GM21423 (cell line): Measurements from ENCODE around the gene TRIM66.

Experiments
- ATAC-seq: cut with Tn5 transposase; IDR thresholded peaks from one replicate; pipeline ENCODE4 v1.9.1; 2021; ENCODE audit warnings: mild to moderate bottlenecking, moderate library complexity; ENCODE audit not compliant: unreplicated experiment

The TRIM66 gene

DNA sequence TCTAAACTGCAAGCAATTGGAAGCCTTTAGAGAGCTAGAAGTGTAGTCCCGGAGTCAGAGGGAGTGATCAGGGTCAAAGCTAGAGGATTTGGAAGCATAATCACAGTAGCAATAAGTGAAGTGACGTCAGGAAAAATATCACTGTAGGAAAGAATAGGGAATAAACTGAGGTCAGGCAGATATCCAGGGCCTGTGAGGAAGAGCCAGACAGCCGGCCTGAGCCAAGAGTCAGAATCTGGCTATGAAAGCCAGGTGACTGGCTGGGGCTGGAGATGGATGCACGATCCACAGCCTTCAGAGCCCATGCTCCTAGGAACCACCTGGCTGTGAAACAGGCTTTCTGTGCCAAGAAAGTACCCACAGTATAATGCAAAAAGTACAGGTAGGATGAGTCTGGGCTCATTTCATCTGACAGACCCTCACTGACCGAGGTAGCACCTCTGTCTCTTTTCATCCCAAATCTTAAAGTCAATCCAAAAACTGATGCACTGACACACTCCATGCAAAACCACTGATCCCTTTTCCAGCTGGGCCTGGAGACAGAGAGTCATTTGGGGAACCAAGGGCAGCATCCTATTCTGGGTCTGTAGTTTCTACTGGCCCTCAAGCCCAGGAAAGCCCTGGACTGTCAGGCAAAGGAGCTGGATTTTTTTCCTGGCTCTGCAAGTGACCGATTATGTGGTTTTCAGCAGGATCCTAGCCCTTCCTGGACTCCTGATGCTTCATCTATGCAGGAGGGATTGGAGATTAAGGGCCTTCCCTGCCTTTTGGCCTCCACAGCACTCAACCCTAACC, 21.3 kb downstream of the TRIM66 start:
- ATAC-seq: no peak

DNA sequence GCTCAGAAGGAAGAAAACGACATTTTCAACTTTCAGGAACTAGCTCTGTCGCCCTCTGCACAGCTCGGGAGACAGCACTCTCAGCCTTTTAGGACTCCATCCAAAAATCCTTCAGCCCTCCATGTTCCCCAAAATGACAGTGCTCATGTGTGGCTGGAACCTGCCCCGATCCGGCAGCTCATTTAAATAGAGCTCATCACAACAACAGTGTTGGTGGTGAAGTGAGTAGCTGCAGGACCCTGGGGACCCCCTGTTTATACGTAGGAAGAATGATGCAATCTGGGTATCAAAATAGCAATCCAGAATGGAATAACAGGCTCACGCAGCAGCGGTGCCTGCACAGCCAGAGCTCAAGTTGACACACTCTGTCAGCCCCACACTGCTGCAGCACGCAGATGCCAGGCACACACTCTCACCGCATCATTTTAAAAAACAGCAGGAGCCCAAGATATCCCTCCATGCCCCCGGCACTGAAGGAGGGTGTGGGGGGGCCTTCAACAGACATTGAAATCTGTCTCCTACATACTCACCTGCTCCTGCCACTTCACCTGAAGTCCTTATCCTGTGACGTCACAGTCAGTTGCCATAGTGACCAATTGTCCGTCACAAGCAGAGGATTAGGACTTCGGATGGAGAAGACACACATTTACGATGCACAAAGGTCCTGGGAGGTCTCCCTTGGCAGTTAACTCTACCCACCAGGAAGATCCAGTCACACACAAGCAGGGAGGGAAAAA, 24.0 kb downstream of the TRIM66 start:
- no peak for ATAC-seq

DNA sequence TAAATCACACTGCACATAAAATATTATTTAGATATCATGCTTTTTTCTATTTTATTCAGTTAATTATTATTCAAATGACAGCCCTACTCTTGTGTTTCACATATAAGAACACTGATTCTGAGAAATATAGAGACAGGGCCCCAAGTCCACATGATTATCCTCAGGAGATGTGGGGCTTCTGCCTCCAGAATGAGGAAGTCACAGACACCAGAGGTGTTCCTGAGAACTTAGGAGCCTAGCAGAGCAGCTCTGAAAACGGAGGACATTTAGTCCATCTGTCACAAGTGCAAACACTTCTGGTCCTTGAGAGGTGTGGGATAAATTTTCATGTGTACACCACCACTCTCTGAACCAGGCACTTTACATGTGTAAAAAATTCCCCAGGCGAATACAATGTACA, 26.2 kb downstream of the TRIM66 start:
- ATAC-seq: no peak

DNA sequence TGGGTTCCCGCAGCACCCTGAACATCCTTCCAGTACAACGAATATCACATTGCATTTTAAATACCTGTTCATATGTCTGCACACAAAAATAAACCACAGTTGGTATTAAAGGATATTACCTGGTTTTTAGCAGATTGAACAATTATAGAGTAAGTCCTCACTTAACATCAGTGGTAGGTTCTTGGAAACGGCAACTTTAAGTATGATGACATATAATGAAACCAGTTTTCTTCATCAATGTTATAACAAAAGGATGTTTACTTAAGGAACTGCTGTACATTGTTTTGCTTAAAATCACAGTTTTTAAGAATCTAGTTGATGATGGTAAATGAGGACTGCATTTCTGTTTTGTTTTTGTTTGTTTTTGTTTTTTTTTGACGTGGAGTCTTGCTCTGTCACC, 28.0 kb downstream of the TRIM66 start:
- no peak for ATAC-seq

DNA sequence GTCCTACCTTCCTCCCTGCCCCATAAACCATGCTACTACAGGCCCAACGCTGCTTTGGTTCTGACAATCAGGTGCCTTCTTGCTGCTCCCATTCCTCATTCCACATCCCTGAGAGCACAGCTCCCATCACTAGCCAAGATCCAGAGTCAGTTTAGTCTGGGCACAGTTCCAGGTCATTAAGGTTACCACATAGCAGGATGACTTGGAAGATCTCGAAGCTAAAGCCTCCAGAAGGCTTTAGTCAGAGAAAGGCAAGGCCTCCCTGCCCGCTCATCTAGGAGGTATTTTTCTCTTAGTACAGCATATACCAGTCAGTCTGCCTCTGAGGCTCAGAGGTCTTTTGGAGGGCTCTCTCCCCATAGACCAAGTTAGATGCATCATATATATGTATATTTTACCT, 30.3 kb downstream of the TRIM66 start:
- no peak for ATAC-seq

DNA sequence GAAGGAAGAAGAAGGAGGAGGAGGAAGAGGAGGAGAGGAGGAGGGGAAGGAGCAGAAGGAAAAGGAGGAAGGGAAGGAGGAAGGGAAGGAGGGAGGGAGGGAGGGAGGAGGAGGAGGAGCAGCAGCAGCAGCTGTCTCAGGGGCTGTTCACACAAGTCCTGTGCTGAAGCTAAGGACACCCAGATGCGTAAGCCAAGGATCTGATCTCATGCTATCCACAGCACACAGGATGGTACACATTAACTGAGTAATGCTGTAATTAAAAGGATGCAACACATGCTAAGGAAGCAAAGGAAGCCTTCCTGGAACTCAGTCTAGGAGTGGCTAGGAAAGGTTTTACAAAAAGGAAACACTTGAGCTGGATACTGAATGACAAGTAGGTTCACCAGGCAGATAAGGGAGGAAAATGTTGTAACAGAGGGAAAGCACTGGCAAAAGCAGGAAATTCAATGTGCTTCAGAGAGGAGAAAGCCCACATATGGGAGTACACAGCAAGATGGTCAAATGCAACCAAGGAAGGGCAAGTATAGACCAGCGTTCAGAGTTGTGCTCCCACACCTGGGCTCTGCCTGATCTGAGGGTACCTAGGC, 32.0 kb downstream of the TRIM66 start:
- ATAC-seq: no peak

DNA sequence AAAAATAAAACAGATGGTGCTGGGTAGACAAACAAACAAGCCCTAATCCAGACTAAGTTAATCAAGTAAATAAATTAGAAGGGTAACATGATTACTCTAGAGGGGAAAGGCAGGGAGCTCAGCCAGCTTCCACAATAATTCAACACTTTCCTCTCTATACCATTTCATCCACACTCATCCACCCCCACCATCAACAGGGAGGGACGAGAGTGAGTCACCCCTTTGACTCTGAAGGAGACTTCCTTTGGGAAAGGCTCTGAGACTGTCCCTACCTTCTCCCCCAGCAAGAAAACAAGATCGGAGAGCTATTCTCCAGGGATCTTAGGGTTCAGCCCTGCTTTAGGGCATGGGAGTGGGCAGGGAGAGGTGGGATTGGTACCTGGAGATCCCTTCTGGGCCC, 33.1 kb downstream of the TRIM66 start:
- ATAC-seq: no peak

DNA sequence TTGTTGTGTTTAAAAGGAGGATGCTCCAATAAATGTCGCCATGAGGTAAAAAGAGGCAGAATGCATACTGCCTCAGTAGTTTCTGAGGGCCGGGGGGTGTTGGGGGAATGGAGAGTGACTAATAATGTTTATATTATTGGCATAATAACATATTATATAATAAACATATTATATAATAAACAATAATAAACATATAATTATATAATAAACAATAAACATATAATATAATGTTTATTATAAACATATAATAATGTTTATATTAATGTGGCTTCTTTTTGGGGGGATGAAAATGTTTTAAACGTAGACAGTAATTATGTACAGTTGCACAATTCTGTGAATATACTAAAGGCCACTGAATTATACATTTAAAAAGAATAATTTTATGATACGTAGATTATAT, 35.6 kb downstream of the TRIM66 start:
- no peak for ATAC-seq

DNA sequence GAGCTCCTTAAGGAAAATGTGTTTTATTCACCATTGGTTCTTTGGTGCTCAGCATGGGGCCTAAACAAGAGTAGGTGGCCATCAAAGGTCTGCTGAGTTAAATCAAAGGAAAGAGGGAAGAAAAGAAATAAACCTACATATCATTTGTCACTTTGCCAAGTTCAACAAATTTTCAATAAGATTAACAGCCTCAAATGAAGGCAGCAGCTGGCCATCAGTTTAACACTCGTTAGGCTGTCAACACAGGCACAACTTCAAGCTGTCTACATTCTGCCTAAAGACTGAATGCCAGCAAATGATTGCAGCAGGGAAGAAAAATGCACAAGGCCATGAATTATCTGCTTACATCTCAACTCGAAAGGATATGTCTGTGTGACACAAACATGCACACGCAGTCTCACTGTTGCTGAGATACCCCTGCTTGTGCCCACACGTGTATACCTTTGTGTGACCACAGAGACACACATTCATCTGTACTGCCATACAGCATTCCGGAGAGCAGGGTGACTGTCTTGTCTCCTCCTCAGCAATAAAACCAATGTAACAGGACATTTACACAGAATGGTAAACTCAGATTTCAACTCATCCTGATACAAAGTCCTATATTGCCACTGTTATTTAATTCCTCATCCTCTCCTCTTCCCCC, 40.1 kb downstream of the TRIM66 start:
- ATAC-seq: no peak

DNA sequence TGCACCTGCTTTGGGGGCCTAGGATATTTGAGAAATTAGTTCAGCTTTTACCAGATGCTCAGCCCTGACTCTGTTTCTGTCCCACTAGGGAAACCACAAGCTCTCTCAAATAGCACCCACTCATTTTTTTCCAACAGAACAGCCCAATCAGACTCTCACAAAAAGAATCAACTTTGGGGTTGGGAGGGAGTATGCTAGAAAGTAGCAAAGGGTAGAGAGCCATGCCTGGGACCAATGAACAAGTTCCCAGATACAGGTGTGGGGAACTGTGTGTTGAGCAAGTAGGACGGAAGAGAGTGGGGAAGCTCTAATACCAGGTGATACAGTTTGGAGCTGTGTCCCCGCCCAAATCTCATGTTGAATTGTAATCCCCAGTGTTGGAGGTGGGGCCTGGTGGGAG, 41.1 kb downstream of the TRIM66 start:
- no peak for ATAC-seq

DNA sequence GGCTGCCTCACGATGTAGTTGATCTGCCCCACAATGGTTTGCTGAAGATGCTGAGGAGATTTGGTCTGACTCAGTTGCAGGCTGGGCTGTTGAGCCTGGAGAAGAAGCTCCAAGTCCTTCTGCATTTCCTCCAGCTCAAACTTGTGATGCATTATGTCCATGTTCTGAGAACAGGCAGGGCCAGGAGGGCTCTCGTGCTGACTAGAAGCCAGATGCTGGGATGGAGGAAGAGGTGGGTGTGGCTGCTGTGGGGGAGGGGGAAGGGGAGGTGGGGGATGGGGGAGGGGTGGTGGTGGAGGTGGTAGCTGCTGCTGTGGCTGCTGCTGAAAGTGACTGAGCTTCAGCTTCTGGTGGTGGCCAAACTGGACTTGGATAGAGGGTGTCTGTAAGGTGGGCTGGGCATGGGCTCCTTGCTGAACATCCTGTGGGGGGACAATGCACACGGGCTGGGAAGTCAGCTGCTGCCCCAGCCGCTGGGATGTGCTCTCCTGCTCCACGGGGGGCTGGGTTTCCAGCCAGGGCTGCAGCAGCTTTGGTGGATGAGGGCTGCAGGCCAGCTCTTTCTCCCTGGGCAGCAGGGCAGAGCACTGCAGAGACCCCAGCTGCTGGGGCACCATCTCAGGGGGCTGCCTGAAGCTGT, 42.1 kb downstream of the TRIM66 start:
- no peak for ATAC-seq

DNA sequence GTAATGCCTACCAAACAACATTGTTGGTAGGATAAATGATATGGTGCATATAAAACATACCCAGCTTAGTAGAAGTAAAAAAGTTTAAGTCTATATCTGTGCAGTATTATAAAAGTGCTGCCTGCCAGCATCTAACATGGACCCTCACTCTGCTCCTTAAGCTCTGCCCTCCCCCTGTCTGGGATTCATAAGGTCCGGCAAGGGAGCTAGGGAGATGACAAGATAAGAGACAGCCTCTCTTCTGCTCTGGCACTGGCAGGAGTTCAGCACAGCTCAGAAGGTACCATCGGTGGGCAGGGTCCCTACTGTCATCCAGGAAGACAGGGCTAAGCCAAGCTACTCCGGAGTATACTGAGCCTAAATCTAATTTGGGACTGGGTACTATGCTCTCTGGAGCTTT, 42.8 kb downstream of the TRIM66 start:
- ATAC-seq: no peak

DNA sequence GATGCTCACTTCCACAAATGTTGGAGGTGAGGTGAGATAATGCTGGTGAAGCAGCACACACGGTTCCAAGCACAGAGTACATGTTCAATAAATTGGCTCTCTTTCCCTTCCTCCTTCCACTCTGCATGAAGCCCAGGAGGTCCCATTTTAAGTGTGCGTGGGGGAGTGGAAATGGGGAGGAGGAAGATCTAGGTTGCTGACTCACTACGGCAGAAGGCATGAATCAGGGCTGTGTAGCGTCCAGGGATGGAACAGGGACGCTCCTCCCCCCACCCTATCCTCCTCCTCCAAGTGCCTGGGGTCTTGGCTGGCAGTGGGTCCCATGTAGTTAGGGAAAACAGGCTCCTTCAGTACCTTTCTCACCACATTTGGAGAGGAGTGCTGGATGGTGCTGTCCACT, 44.2 kb downstream of the TRIM66 start:
- ATAC-seq: no peak

DNA sequence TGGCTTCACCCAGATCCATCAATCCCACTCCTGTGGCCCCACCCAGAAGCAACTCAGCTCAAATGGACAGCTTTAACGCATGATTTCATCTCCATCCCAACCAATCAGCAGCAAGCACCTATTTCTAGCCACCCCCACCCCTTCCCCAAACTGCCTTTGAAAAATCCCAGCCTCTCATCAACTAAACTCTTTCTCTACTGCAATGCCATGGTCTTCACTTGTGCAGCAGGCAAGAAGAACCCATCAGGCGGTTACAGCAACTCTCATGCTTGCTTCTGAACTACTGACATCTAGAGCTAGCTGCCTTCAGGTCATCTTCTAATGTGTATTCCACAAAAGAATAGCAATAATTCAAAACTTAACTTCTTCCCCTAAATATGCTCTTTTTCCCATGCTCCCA, 46.3 kb downstream of the TRIM66 start:
- ATAC-seq: no peak

DNA sequence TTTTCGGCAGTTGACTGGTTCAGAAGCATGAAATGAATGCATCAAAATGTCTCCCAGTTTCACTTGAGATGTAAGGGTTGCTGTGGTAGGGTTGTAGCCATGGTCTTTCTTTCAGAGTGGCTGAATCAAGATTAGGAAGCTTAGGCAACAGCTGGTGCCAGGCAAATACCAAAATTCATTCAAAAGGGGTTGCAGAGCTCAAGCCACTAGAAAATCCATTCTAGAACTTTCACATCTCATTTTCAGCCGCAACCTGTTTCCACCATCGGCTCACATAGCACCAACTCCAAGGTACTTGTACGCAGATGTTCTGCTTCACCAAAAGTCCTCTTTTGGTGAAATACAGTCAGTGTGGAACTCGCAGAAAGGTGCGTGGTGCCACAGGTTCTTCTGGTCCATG, 48.0 kb downstream of the TRIM66 start:
- no peak for ATAC-seq

DNA sequence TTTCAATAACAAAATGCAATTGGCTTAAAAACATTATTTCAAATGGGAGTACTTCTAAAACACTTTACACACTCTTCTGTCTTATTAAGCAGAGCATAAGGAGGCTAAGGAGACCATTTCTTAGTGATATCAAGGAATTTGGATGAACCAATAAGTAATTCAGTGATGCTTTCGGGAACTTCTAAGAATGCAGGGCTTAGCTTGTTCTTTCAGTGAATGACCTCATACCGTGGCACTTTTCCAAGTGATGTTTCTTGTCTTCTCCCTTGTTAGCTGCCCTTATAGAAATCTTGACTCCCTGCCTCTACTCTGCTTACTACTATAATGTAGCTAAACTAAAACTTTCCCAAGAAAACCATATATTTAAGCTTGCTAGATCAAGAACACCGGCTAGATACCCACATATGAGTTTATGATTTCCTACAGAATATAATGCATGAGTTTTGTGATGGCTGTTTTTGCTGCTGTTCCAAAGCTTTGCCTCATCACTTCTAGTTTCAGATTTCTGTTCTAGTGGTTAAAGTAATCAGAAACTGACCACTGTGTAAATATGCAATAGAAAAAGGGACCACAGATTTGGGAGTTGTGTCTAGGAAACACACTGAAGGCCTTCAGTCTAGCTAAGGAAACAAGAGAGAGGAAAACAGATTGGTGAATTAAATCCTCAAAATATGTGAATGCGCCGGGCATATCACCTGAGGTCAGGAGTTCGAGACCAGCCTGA, 50.9 kb downstream of the TRIM66 start:
- ATAC-seq: no peak

DNA sequence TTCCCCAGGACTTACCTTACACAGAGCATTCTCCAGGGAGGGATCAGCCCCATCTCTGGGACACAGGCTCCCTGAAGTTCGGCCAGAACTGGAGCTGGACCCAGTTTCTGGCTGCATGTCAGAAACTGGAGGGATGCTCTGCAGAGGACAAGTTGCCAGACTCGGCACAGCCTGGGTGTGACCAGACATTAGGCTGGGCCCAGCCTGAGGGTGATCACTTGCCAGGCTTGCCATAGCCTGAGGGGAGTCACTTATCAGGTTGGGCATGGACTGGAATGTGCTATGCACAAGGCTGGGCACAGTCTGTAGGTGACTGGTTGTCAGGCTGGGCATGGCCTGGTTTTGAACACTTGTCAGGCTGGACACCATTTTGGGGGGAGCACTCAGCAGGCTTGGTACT, 57.8 kb downstream of the TRIM66 start:
- ATAC-seq: no peak

DNA sequence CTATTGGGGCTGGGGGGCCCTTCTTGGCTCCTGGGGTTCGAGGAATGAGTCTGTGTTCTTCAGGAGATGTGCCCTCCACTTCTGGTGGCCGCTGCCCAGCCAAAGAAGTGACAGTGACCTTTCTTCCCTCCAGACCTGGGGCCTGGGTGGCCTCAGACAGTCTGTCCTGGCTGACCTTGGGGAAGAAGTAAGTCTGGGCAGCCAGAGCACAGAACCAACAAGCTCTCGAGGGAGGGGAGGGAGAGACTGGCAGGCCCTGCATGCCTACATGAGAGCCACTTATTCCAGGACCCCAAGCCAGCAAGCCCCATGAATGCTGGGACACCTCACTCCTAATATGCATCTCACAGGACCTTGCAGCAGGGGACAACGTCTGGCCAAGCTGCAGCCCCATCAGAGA, 61.3 kb downstream of the TRIM66 start:
- ATAC-seq: no peak

DNA sequence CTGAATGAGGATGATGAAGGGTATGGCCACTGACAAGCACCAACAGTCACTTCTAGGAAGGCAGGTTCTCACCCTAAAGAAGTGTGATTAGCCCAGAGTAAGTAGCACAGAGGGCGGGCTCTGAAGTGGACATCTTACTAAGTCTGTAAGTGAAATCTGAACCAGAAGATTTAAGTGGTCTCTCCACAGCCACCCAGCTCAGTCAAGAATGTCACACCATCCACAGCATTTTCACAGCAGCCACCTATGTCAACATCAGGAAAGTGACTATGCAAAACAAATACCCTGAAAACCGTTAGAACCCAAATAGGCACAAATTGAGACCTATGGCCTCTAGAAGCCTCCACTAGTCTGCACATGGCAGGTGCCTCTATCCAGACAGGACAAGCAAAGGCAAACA, 65.4 kb downstream of the TRIM66 start:
- ATAC-seq: no peak

DNA sequence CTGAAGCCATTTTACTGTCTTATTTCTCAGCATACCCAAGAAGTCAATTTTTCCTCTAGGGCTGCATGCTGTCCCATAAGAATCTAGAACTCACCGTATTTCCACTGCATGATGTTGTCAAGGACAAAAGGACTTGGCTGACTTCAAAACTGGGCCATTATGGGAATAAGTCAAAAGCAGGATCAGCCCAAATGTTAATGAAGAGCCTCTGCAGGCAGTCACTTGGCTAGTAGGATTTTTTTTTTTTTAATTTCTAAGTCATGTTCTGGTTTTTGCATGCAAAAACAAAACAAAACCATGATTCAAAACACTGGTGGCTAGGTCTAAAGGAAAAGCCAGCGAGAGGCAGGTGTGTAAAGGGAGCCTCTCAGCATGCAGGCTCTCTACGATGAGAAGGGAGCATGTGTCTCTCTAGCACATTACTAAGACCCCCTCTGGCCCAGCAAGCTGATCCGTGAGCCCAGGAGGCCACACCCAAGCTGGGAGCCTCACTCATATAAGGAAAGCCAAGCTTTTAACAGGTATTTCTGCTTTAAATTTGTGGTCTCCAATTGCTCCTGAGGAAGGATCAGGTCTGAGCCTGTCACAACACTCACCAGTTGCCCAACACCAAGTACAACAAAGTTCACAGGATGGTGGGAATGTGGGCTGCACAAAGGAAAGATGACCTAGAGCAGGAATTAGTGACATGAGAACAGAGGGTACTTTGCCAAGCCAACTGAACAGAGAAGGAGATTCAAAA, 67.0 kb downstream of the TRIM66 start:
- no peak for ATAC-seq
